Measurements from ENCODE around the gene SOX6. TPM values are rescaled to one million over a fixed set of nuclear protein-coding genes. Genes with fewer than 3 reads are reported as not detected.

SOX6 gene
- polyA plus RNA-seq, 1 donor from 2014 or later = 2.2 TPM

GRCh38 chr11:16037179-16037578 lies 319.2 kb downstream of the SOX6 start:
- TF ChIP-seq POLR2AphosphoS5 (IDR thresholded peaks at IDR 0.05) (no peak), TAF1 (IDR thresholded peaks at IDR 0.05; ENCODE audit: low read depth) (no peak), CTCF (IDR thresholded peaks at IDR 0.05; ENCODE audit: poor library complexity, severe bottlenecking) (no peak), EP300 (conservative IDR thresholded peaks at IDR 0.05; ENCODE audit: poor library complexity, severe bottlenecking) (no peak), REST (IDR thresholded peaks at IDR 0.05; ENCODE audit: borderline replicate concordance) (no peak), RAD21 (conservative IDR thresholded peaks at IDR 0.05) (no peak), SMC3 (conservative IDR thresholded peaks at IDR 0.05; ENCODE audit: poor library complexity) (no peak), MXI1 (conservative IDR thresholded peaks at IDR 0.05; ENCODE audit: poor library complexity, severe bottlenecking) (no peak), EZH2 (IDR thresholded peaks at IDR 0.05; ENCODE audit: borderline replicate concordance, insufficient read depth, low read length, poor library complexity, severe bottlenecking) (no peak)
- H3K79me2 ChIP-seq (replicated peaks; ENCODE audit: insufficient read depth, low read length) = no peaks in the 10 kb centered on the region
- H3K9me2 ChIP-seq (ENCODE audit: insufficient read depth, low read length) = no peaks in the 10 kb centered on the region
- H4K20me1 ChIP-seq (ENCODE audit: insufficient read depth) = no peaks in the 10 kb centered on the region
- no peak overlapping the region for H3K4me2 ChIP-seq (ENCODE audit: low read length)
- no peak overlapping the region for H3K4me3 ChIP-seq (ENCODE audit: low read length)
- no peak overlapping the region for H3K9ac ChIP-seq (ENCODE audit: low read length)
- H3K9me3 ChIP-seq (ENCODE audit: low read length) = no peaks in the 10 kb centered on the region
- H2AFZ ChIP-seq (ENCODE audit: low read depth, low read length) = no peak overlapping the region
- no peaks in the 10 kb centered on the region for H3K27me3 ChIP-seq (ENCODE audit: insufficient read depth, low read depth, low read length)
- H3F3A ChIP-seq (ENCODE audit: insufficient read depth, low read length, poor library complexity, severe bottlenecking) = no peaks in the 10 kb centered on the region
- H3K36me3 ChIP-seq (ENCODE audit: insufficient read depth, low read length) = no peaks in the 10 kb centered on the region
- no peak overlapping the region for H3K27ac ChIP-seq (ENCODE audit: low read length)

- H3K9me3 ChIP-seq (ENCODE audit: low read length) = no peaks in the 10 kb centered on the region
- H2AFZ ChIP-seq (ENCODE audit: low read depth, low read length) = no peak overlapping the region
- H3K27me3 ChIP-seq (ENCODE audit: insufficient read depth, low read depth, low read length) = no peaks in the 10 kb centered on the region
- no peaks in the 10 kb centered on the region for H3K79me2 ChIP-seq (replicated peaks; ENCODE audit: insufficient read depth, low read length)
- H3K4me3 ChIP-seq (ENCODE audit: low read length) = no peak overlapping the region
- H3K4me2 ChIP-seq (ENCODE audit: low read length) = no peak overlapping the region
- no peak overlapping the region for H3K27ac ChIP-seq (ENCODE audit: low read length)
- H3F3A ChIP-seq (ENCODE audit: insufficient read depth, low read length, poor library complexity, severe bottlenecking) = no peaks in the 10 kb centered on the region
- H3K9me2 ChIP-seq (ENCODE audit: insufficient read depth, low read length) = no peaks in the 10 kb centered on the region
- no peak overlapping the region for H3K9ac ChIP-seq (ENCODE audit: low read length)
- no peak for TF ChIP-seq SMC3 (conservative IDR thresholded peaks at IDR 0.05; ENCODE audit: poor library complexity)
- no peak for TF ChIP-seq EZH2 (IDR thresholded peaks at IDR 0.05; ENCODE audit: borderline replicate concordance, insufficient read depth, low read length, poor library complexity, severe bottlenecking)
- TF ChIP-seq CTCF (IDR thresholded peaks at IDR 0.05; ENCODE audit: poor library complexity, severe bottlenecking) = no peak
- TF ChIP-seq REST (IDR thresholded peaks at IDR 0.05; ENCODE audit: borderline replicate concordance) = no peak
- TF ChIP-seq TAF1 (IDR thresholded peaks at IDR 0.05; ENCODE audit: low read depth) = no peak
- no peak for TF ChIP-seq RAD21 (conservative IDR thresholded peaks at IDR 0.05)
- TF ChIP-seq MXI1 (conservative IDR thresholded peaks at IDR 0.05; ENCODE audit: poor library complexity, severe bottlenecking) = no peak
- TF ChIP-seq POLR2AphosphoS5 (IDR thresholded peaks at IDR 0.05) = no peak
- no peak for TF ChIP-seq EP300 (conservative IDR thresholded peaks at IDR 0.05; ENCODE audit: poor library complexity, severe bottlenecking)
- no peaks in the 10 kb centered on the region for H3K36me3 ChIP-seq (ENCODE audit: insufficient read depth, low read length)
- H4K20me1 ChIP-seq (ENCODE audit: insufficient read depth) = no peaks in the 10 kb centered on the region
Observed at GRCh38 chr11:16036218-16036617, 320.1 kb downstream of the SOX6 start.
